Measurements from ENCODE around the gene RRAS2. TPM values are rescaled to one million over a fixed set of nuclear protein-coding genes. Genes with fewer than 3 reads are reported as not detected.
"Not testable (repeated sequence)": the region's sequence is repeated elsewhere in the genome, so short reads cannot be mapped to it uniquely, and the experiment has no call there.

RRAS2 gene
- total and polyA plus RNA-seq, 7 donors, result 15.5 to 48.5 (median 31.1) TPM

GRCh38 chr11:14253840-14254239 is 105.1 kb downstream of the RRAS2 start:
- Histone ChIP-seq H3K36me3 (no peaks in the 10 kb centered on the region), H3K4me3 (no peak overlapping the region), H3K9me3 (no peaks in the 10 kb centered on the region), H3K27ac (no peak overlapping the region), H3K4me1 (peaks cover 0 to 4% (median 0%) of the 10 kb centered on the region in 4 donors), H3K27me3 (peaks cover 0 to 4% (median 0%) of the 10 kb centered on the region in 3 donors)
- intact Hi-C loops (cut with DNase I), result no loop called here
- no peak for TF ChIP-seq POLR2A (IDR thresholded peaks at IDR 0.05)
- TF ChIP-seq EP300 (IDR thresholded peaks at IDR 0.05), result no peak
- TF ChIP-seq CTCF (IDR thresholded peaks at IDR 0.05), result no peak
- TF ChIP-seq POLR2AphosphoS5 (IDR thresholded peaks at IDR 0.05), result no peak
- 80 to 89% methylated on average over 5 of the region's 5 CpGs for WGBS, 2 donors
- DNase-seq, result no peak

- WGBS, 2 donors, result 73 to 83% methylated on average over 2 of the region's 2 CpGs
- Histone ChIP-seq H3K4me1 (peaks cover 0 to 5% (median 0%) of the 10 kb centered on the region in 4 donors), H3K9me3 (no peaks in the 10 kb centered on the region), H3K27me3 (peaks cover 0 to 8% (median 0%) of the 10 kb centered on the region in 3 donors), H3K36me3 (no peaks in the 10 kb centered on the region), H3K27ac (no peak overlapping the region), H3K4me3 (no peak overlapping the region)
- TF ChIP-seq POLR2A (IDR thresholded peaks at IDR 0.05), result no peak
- no peak for TF ChIP-seq EP300 (IDR thresholded peaks at IDR 0.05)
- no peak for TF ChIP-seq POLR2AphosphoS5 (IDR thresholded peaks at IDR 0.05)
- TF ChIP-seq CTCF (IDR thresholded peaks at IDR 0.05), result no peak
- no peak for DNase-seq
- intact Hi-C loops (cut with DNase I), result no loop called here
These were observed 105.6 kb downstream of the RRAS2 start for GRCh38 chr11:14253421-14253820.

- H3K36me3 ChIP-seq; H3K27ac ChIP-seq; H3K27me3 ChIP-seq; H3K9me3 ChIP-seq; H3K4me1 ChIP-seq; DNase-seq; intact Hi-C loops (cut with DNase I); H3K4me3 ChIP-seq: not testable (repeated sequence)
- WGBS, 2 donors, result 98 to 99% methylated on average over 6 to 11 of the region's 12 CpGs
These were observed 106.5 kb downstream of the RRAS2 start for GRCh38 chr11:14252501-14252900.

GRCh38 chr11:14251754-14252153 is 107.2 kb downstream of the RRAS2 start:
- DNase-seq, result no peak
- H3K9me3 ChIP-seq, result no peaks in the 10 kb centered on the region
- peaks cover 0 to 5% (median 0%) of the 10 kb centered on the region in 4 donors for H3K4me1 ChIP-seq
- TF ChIP-seq POLR2A (IDR thresholded peaks at IDR 0.05) (no peak), EP300 (IDR thresholded peaks at IDR 0.05) (no peak), CTCF (IDR thresholded peaks at IDR 0.05) (no peak), POLR2AphosphoS5 (IDR thresholded peaks at IDR 0.05) (no peak)
- WGBS, 2 donors, result 81 to 82% methylated on average over 5 of the region's 5 CpGs
- H3K36me3 ChIP-seq, result no peaks in the 10 kb centered on the region
- H3K27ac ChIP-seq, result no peak overlapping the region
- H3K4me3 ChIP-seq, result no peak overlapping the region
- H3K27me3 ChIP-seq, result peaks cover 0 to 8% (median 0%) of the 10 kb centered on the region in 3 donors
- intact Hi-C loops (cut with DNase I), result no loop called here

GRCh38 chr11:14249121-14249963 is 109.6 kb downstream of the RRAS2 start:
- 30% methylated on average over 10 of the region's 10 CpGs for WGBS, 2 donors
- Histone ChIP-seq H3K27me3 (peaks cover 0 to 8% (median 0%) of the 10 kb centered on the region in 3 donors), H3K4me3 (no peak overlapping the region), H3K36me3 (no peaks in the 10 kb centered on the region), H3K27ac (no peak overlapping the region), H3K4me1 (peaks cover 0 to 5% (median 0%) of the 10 kb centered on the region in 4 donors), H3K9me3 (no peaks in the 10 kb centered on the region)
- TF ChIP-seq CTCF (IDR thresholded peaks at IDR 0.05) (peak; percentile 74 to 87 (median 82)), POLR2A (IDR thresholded peaks at IDR 0.05) (no peak)
- peak; percentile 78 for DNase-seq
- intact Hi-C loops (cut with DNase I), result loop anchor here (1.0 to 5.0 kb wide), 2 partner anchors 97 to 293 kb away; no protein-coding TSS in a partner anchor
